HL-60/S4 (cell line): ENCODE data around the gene FAM171A1.
"Not testable (repeated sequence)": the region's sequence is repeated elsewhere in the genome, so short reads cannot be mapped to it uniquely, and the experiment has no call there.

Experiments
- in situ Hi-C: fragments of 300-500 bp; cut with MboI; formaldehyde crosslinking; loops from 2 replicates; pipeline ENCODE4 v1.14.3; 2022; ENCODE audit warnings: low sequenced_read_pairs

FAM171A1 gene

DNA sequence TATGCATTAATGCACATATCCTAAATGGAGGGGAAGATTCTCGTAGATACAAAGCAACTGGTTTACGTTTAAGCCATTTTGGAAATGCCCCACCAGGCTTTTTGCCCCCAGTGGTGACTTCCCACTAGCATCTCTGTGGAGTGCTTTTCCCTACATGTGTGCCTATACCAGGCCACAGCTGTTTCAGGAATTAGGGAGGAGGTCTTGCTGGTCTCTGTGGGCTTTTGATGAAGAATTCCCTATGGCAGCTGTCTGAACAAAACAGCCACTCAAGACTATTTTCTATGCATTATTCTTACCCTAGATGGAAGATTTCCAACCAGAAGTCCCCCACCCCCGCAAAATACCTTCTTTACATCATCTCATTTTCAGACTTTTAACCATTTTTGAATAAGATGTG, 150.6 kb downstream of the FAM171A1 start:
- in situ Hi-C loops, result no loop called here

- in situ Hi-C loops, result no loop called here
These were observed 154.4 kb downstream of the FAM171A1 start for GRCh38 chr10:15216700-15217099.

DNA sequence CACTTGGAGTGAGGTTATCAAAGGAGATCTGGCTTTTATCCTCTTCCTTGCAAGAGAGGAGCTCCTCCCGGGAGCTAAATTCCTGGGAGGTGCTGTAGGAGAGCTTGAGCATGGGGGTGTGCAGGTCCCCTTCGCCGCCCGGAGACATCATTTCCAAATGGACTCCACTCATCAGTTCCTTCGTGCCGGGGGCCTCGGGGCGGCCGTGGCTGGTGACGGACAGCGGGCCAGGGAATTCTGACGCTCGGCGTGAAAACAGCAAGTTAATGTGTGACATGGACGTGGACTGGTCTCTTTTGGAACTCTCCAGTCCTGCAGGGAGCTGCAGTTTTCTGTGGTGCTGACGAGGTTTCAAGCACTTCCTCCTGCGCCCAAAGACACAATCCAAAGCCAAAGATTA, 156.9 kb downstream of the FAM171A1 start:
- in situ Hi-C loops, result no loop called here

DNA sequence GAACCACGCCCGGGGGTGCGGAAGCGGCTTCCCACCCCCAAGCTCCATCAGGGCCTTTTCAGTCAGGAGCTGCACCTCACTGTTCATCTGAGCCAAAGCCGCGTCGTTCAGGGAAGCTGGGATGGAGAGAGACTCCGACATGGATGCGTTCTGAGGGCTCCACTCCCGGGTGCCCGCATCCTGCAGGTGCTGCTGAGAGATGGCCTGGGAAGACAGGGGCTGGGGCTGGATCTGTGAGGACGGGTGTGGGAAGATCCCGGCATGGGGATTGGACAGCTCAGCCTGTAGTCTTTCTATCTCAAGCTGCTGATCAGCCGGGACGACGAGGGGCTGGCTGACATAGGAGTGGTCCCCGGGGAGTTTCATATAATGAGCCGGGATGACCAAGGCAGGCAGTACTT, 157.6 kb downstream of the FAM171A1 start:
- in situ Hi-C loops, result no loop called here

- in situ Hi-C loops, result no loop called here
These were observed 159.6 kb downstream of the FAM171A1 start for GRCh38 chr10:15211464-15211979.

DNA sequence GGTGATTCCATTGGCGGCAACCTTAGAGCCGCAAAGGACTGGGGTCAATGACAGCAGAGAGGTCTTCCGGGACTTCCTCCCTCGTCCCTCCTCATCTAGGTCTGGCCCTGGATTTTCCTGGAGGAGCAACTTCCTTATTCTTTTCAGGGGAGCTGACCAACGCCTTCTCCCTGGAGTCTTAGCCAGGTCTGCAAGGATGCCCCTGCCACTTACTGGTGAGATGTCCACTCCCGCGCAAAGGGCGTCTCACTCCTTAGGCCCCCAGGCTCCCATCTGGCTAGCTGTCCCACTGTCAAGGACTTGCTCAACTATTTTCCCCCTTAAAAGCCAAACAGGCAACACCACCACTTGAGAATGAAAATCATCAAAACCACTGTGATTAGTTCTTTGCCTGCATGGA, 160.6 kb downstream of the FAM171A1 start:
- in situ Hi-C loops, result no loop called here

- in situ Hi-C loops, result no loop called here
These were observed 161.1 kb downstream of the FAM171A1 start for GRCh38 chr10:15209827-15210509.

- in situ Hi-C loops, result no loop called here
These were observed 162.9 kb downstream of the FAM171A1 start for GRCh38 chr10:15208221-15208620.

GRCh38 chr10:15207410-15207809, 163.7 kb downstream of the FAM171A1 start:
- in situ Hi-C loops, result not testable (repeated sequence)

GRCh38 chr10:15202639-15203038, 168.4 kb downstream of the FAM171A1 start:
- in situ Hi-C loops, result no loop called here

GRCh38 chr10:15202301-15202621, 168.8 kb downstream of the FAM171A1 start:
- in situ Hi-C loops, result not testable (repeated sequence)

DNA sequence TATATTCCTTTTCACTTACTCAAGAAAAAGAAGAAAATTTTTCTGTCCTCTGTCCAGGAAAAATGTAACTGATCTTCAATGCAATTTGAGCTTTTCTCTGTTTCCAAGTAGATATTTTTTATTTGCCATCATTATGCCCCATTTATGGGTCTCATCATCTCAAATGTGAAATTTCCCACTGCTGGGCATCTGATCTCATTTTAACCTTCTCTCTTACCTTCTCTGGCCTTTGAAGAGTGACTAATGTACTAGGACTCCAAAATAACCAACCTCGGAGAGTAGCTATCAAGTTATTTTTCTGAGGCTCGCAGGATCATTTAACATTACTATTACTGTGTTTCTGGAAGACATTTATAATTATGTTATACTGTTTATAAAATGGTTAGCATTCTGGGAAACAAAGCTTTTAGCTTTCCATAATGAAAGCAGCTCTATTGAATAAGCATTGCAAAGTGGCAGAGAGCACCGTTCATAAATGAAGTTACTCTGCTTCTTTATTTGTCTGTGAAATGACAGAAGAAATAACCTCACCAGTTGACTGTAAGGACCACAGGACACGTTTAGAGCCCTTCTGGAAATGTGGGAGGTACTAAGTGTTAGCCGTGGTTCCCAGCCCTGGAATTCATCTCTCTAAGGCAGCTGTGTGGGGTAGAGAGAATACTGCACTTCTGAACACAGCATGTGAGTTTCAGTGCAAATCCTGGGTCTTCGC, 169.3 kb downstream of the FAM171A1 start:
- in situ Hi-C loops, result no loop called here

DNA sequence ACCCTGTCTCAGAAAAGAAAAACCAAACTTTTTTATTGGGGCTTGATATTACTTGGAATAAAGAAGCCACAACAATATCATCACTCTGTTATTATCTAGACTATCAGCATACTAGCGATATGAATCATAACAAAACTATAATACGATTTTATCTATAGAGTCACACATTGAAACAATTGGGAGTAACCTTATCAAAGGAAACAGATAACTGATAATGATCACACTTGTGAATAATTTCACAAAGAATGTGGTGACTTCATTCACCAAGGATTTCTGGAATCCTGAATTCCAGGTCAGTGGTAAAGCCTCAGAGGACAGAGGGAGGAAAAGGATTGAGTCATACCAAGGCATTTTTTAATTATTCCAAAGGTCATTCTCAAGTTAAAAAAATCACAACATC, 170.5 kb downstream of the FAM171A1 start:
- in situ Hi-C loops, result no loop called here

GRCh38 chr10:15197911-15198310, 173.2 kb downstream of the FAM171A1 start:
- in situ Hi-C loops, result no loop called here

DNA sequence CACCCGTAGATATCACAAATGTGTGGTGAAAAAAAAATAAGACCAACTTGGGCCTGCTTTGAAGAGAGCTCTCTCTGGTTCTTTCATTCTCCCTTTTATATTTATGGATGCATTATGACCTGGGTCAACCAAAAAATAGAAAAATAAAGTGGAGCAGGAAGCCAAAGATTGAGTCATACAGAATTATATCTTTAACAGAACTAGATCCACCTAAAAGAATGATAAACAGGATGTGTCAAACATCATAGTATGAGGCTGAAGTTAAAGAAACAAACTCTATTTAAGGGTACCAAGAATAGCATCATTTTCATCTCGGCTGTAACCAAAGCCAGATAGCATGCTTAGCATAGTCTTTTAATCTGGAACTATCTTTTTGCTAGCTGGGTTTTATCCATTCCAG, 173.8 kb downstream of the FAM171A1 start:
- in situ Hi-C loops, result no loop called here

DNA sequence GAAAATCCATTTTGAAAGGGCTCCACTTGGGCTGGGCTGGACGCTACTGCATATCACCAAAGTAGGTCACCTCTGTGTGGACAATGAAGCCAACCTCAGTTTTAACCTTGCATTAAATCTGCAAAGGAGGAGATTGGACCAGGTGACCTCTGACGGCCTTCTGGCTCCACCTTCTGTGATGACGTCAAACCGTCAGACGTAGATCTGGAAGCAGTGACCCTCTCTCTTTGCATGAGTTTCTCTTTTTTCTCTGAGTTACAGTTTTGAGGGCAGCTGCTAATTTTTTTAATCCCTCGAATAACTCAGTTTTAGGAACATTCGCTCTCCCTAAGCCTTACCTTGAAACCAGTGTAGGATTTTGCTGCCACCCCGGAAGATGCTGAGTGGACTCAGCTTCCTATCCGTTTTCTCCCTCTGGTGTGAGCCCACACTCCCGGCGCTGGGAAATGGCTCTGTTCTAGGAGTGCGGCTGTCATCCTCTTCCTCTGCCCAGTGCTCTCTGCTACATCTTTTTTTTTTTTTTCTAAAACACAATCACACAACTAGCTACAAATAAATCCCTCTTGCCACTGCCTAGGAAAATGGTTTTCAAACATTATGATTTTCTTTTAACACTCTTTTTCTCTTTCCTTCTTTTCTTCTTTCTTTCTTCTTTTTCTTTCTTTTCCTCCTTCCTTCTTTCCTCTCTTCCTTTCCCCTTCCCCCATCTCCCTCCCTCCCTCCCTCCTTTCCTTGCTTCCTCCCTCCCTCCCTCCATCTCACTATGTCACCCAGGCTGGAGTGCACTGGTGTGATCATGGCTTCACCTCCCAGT, 174.9 kb downstream of the FAM171A1 start:
- in situ Hi-C loops, result no loop called here

GRCh38 chr10:15189133-15189885, 181.8 kb downstream of the FAM171A1 start:
- in situ Hi-C loops, result no loop called here

DNA sequence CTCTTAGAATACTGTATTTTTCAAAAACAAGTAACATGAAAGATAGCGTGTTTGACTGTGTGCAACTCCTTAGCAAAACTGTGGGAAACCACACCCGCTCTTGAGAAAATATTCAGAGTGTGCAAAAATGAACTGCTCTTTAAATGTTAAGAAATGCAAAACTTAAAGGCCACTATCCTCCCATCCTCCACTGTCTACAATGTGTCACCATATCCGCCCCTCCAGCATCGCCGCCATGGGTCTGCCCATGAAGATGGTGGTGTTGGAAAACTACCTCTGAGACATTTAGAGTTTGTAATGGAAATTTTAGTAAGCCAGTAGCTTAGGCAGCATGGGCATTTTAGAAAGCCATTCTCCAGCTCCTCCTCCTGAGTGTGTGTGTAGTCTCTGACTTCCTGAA, 182.5 kb downstream of the FAM171A1 start:
- in situ Hi-C loops, result no loop called here

DNA sequence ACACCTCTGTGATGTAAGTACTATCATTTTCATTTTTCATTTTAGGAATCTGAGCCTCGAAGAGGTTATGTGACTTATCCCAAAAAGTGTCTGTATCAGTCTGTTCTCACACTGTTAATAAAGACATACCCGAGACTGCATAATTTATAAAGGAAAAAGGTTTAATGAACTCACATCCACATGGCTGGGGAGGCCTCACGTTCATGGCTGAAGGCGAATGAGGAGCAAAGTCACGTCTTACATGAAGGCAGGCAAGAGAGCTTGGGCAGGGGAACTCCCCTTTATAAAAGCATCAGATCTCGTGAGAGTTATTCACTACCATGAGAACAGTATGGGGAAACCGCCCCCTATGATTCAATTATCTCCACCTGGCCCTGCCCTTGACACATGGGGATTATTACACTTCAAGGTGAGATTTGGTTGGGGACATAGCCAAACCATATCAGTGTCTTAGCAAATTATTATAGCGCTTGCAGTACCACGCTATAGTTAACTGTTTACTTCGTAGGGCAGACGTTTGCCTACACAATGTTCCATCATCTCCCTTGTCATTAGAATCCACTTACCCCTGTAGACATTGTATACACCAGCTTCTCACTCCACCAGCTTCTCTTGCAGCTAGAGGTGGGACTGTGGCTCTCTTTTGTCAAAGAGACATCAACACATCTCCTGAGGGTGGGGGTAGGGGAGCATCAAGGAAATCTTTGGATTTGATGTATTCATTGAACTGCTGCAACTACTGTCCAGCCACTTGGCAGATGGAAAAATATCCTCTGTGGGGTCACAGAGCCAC, 187.2 kb downstream of the FAM171A1 start:
- in situ Hi-C loops, result no loop called here

GRCh38 chr10:15182540-15183207, 188.4 kb downstream of the FAM171A1 start:
- in situ Hi-C loops, result no loop called here
